Liver (tissue), 3 donors: ENCODE data around the gene PNKD.
A peak's percentile ranks its signal among the peaks of the same experiment; 100 is the strongest.

Source experiments
- ATF3 ChIP-seq: IDR thresholded peaks from 2 replicates; pipeline ENCODE4 v1.6.1; 2016; ENCODE audit warnings: antibody characterized with exemption
- FOXA1 ChIP-seq: IDR thresholded peaks from 2 replicates; pipeline ENCODE4 v1.6.1; 2016; ENCODE audit warnings: antibody characterized with exemption
- JUND ChIP-seq, 2 donors: IDR thresholded peaks; 2 replicates each; pipeline ENCODE4 v1.6.1; 2016; ENCODE audit warnings: antibody characterized with exemption in 2 of 2
- REST ChIP-seq: IDR thresholded peaks from 2 replicates; pipeline ENCODE4 v1.6.1; 2016; ENCODE audit warnings: antibody characterized with exemption, mild to moderate bottlenecking
- TAF1 ChIP-seq: conservative IDR thresholded peaks from 2 replicates; pipeline ENCODE4 v1.6.1; 2016; ENCODE audit warnings: antibody characterized with exemption, mild to moderate bottlenecking
- TF ChIP-seq, protein P1 (sequence below): fragments of 150-350 bp; IDR thresholded peaks from 2 replicates; pipeline ENCODE4 v1.5.1; 2017; ENCODE audit warnings: improper control_type of control experiment, low read depth, low read length; ENCODE audit not compliant: missing input control
- donor health status: healthy.
- donor health status: healthy.

- TF ChIP-seq REST = peak; percentile 17
- peak; percentile 16 for TF ChIP-seq TAF1
- TF ChIP-seq, protein P1, sequence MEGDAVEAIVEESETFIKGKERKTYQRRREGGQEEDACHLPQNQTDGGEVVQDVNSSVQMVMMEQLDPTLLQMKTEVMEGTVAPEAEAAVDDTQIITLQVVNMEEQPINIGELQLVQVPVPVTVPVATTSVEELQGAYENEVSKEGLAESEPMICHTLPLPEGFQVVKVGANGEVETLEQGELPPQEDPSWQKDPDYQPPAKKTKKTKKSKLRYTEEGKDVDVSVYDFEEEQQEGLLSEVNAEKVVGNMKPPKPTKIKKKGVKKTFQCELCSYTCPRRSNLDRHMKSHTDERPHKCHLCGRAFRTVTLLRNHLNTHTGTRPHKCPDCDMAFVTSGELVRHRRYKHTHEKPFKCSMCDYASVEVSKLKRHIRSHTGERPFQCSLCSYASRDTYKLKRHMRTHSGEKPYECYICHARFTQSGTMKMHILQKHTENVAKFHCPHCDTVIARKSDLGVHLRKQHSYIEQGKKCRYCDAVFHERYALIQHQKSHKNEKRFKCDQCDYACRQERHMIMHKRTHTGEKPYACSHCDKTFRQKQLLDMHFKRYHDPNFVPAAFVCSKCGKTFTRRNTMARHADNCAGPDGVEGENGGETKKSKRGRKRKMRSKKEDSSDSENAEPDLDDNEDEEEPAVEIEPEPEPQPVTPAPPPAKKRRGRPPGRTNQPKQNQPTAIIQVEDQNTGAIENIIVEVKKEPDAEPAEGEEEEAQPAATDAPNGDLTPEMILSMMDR = no peak
- no peak for TF ChIP-seq FOXA1
- no peak for TF ChIP-seq ATF3
- peak in 1 of 2 donors; percentile 14 for TF ChIP-seq JUND (IDR thresholded peaks at IDR 0.05)
Observed at GRCh38 chr2:218323526-218324472, 53.5 kb downstream of the PNKD start.
